ENCODE results near the gene TBCB.
"Not testable (repeated sequence)": the region's sequence is repeated elsewhere in the genome, so short reads cannot be mapped to it uniquely, and the experiment has no call there.

TBCB gene

DNA sequence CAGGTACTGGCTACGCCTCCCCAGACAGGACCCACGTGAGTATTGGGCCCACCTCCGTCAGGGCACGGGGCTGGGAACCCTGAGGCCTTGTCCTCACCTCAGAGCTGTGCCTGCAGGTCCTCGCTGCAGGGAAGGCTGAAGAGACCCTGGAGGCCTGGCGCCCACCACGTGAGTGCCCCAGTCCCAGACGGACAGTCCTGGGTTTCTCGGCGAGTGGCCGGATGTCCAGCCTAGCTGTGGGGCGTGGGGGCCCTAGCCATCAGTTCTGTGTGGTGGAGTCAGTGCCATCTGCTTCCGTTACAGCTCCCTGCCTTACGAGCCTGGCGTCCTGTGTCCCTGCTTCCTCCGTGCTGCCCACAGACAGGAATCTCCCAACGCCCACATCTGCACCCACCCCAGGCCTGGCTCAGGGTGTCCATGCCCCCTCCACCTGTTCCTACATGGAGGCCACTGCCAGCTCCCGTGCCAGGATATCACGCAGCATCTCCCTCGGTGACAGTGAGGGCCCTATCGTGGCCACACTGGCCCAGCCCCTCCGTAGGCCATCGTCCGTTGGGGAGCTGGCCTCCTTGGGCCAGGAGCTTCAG is 12.1 kb upstream of the TBCB start:
- DNase-seq = no peak

DNA sequence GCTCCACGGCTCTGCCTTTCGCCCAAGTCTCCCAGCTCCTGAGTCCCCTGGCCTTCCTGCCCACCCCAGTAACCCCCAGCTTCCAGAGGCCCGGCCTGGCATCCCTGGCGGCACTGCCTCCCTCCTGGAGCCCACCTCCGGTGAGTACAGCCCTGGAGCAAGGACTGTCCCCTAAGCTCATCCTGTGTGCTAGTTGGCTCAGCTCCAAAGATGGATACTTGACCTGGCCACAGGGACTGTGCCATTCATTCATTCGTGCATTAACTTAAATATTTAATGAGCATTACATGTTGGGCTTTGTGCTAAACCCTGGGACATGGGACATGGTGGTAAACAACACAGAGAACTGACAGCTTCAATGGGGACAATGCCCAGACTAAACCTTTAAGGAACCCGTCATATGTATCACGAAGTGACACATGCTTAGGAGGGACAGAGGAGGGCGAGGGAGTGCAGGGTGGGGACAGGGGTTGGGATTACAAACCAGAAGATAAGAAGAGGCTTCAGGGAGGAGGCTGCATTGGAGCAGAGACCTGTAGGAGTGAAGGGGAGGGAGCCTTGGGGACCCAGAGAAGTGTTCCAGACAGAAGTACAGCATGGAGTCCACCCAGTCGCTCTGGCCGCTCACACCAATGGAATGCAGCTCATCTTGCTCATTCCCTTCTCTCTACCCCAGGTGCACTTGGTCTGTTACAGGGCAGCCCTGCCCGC is 11.3 kb upstream of the TBCB start:
- DNase-seq = no peak

DNA sequence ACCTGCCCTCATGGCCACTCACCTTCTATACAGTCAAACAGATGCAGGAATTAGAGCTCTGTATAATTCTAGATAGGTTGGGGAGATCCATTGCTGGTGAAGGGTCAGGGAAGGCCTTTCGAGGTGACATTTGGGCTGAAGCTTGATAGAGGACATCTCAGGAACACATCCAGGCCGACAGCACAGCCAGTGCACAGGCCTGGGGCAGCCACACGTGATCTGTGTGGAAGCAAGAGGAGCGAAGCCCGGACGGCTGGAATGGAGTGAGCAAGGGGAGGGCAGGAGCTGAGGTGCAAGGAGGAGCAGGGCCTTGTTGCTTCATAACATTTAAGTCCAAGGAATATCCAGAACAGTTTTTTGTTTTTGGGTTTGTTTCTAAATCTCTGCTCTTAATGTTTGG is 8.8 kb upstream of the TBCB start:
- no peak for DNase-seq

DNA sequence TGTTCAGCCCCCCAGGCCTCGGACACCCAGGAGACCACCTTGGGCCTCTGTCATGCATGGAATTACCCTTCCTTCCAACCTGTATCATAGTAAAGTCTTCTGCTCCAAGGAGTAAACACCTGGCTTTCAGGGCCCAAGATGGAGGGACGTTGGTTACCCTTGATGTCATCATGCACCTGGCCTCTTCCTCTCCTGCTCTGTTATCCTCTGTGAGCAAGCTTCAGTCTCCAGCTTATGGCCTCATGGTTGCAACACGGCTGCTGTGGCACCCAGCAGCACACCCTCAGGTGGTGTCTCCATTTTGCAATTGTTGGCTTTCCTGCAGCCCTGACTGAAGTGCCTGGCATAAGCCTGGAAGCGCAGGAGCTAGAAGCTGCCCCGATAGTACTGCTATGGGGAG is 8.3 kb upstream of the TBCB start:
- no peak for DNase-seq

DNA sequence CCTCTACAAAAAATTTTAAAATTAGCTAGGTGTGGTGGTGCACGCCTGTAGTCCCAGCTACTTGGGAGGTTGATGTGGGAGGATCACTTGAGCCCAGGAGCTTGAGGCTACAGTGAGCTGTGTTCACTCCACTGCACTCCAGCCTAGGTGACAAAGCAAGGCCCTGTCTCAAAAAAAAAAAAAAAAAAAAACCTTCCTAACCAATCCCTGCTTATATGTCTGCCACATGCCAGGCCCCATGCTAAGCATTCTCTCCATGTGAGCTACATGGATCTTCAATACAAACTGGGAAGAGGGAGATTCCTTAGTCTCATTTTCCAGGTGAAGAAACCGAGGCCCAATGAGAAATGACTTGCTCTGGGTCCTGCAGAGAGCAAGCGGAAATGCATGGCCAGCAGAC is 6.6 kb upstream of the TBCB start:
- no peak for DNase-seq

DNA sequence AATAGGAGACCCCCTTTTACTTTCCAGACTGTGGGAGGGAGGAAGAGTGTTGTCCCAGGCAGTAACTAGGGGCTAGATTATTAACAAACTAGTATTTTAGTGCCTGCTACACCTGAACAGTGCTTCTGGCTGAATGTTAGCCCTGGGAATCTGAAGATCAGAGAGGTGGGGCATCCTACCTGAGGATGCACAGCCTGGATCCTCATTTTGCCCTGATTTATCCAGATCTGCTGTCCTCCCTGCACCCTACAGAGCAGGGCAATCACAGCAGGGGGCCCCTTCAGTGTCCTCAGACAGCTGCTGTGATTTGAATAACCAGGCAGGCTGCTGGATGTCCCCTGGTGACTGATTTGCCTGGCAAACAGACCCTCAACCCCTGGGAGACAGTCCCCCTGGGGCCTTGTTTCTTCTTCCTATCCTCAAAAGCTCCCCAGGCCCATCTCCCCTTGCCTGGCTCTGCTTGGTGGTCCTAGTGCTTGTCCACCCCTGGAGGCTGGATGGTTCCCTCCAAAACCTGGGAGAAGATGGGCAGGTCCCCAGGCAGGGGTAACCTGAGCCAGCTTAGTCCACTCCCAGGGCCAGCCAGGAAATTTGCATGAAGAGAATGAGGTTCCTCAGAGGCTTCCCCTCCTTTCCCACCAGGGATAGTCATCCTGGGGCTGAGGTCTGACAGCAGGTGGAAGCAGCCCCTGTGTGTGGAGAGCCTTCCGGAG is 4.6 kb upstream of the TBCB start, which contains the start of gene OVOL3:
Gene OVOL3, plus strand, starts transcription at position 657 of the 713 bp plus-strand sequence. CDS start 60 bp downstream, outside the sequence.
- no peak for DNase-seq

DNA sequence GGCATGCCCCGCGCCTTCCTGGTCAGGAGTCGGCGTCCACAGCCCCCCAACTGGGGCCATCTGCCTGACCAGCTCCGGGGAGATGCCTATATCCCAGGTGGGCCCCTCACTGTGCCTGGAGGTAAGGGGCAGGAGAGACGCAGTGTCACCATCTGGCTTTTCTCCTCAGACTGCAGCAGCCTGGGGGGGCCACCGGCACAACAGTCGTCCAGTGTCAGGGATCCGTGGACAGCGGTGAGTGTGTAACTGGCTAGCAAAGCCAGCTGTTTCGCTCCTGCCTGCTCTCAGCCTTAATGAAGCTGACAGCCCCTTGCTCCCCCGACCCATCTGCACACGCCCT is 4.1 kb upstream of the TBCB start:
- no peak for DNase-seq

DNA sequence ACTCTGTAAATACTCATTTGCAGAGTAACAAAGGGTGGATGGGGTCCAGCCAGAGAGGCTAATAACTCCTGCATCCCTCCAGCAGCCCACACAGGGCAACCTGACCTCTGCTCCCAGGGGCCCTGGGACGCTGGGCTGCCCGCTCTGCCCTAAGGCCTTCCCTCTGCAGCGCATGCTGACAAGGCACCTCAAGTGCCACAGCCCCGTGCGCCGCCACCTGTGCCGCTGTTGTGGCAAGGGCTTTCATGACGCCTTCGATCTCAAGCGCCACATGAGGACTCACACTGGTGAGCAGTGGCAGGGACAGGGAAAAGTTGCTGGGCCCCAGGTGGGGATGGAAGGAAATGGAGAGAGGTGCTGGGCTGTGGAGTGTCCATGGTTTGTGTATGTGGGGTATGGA is 2.6 kb upstream of the TBCB start:
- no peak for DNase-seq

DNA sequence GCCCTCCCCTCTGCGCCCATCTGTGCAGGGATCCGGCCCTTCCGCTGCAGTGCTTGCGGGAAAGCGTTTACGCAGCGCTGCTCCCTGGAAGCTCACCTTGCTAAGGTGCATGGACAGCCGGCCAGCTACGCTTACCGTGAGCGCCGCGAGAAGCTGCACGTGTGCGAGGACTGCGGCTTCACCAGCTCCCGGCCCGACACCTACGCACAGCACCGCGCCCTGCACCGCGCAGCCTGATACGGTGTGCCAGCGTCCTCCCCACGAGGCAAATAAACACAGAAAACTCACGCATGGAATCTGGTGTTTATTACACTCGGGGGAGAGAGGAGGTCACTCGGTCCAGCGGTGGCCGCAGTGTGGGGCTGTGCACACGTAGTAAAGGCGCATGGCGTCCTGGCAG is 1.8 kb upstream of the TBCB start:
- no peak for DNase-seq

DNA sequence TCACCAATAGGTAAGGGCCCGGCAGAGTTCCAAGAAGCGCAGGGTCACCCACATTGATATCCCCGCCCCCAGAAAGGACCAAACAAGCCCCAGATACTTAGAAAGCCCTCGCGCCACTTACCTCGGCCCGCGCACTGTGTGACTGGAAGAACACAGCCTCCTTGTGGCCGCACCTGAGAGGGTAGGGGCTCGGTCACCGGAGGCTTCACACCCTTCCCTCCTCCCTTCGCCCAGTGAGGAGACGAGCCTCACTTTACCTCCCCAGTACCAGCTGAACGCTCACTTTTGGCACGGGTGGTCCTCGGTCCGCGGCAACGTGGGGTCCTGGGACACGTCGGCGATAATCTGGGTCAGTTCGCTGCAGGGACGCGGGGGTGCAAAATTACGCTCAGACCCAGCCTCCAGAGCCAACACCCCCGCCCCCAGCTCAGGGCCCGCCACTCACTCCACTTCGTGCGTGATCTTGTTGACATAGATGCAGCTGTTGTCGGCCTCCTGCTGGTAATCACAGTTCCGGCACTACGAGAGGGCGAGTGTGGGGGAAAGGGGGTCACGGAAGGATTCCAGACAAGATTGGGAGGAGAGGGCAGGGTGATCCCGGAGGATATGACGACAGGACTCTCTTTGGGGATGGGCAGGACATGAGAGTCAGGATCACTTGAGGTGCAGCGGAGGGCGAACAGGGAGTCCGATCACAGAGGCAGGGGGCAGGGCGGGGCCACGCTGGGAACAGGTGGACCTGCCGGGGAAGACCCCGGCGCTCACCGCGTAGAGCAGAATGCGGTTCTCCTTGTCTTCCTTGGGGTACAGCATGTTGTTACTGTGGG is 1.2 kb upstream of the TBCB start:
- peak; percentile 22 for DNase-seq

DNA sequence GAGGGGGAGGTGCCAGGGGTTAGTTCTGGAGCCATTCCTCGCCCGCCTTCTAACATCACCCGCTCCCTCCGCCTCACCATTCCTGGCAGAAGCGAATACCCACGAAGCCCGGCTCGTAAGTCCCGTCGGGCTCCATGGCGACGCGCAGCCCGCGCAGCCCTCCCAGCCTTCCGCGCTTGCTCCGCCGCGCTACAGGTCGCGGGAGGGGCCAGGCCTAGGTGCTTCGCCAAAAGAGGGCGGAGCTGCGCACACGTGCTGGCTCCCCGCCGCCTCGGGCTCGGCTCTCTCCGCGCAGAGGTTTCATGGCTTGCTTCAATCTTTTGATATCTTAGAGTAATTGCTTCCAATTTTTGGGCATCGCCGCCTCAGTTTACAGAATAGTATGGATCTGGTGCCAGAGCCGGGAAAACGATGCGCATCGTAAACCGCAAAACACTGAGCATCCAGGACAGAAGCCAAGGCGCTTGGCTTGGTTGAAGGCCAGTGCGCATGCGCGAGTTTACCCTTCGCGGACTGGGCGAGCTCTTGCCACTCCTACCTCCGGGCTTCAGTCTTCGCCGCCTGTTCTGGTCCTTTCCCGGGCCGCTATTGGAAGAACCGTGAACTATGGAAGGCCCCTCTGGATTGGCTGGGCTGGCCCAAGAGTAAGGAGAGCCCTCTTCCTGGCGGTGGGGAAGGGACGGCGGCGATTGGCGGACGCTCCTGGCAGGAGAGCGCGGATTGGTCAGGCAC is 381 bp upstream of the TBCB start, which contains the start of gene POLR2I:
Gene POLR2I, minus strand, starts transcription at position 155 of the 732 bp plus-strand sequence. Its CDS starts 19 bp downstream, at position 136.
- DNase-seq = peak; percentile 100

DNA sequence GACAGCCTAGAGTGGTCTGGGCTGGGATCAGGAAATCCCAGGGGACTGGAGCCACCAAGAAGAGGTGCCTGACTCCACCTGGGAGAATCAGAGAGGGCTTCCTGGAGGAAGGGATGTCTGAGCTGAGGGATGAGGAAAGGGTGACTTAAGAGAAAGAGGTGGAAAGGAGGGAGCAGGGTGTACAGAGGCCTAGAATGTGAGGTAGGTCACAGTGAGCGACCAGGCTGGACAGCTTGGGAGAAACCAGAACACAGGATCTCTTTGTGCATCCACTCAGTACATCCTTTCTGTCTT is 1.0 kb downstream of the TBCB start:
- DNase-seq = no peak

DNA sequence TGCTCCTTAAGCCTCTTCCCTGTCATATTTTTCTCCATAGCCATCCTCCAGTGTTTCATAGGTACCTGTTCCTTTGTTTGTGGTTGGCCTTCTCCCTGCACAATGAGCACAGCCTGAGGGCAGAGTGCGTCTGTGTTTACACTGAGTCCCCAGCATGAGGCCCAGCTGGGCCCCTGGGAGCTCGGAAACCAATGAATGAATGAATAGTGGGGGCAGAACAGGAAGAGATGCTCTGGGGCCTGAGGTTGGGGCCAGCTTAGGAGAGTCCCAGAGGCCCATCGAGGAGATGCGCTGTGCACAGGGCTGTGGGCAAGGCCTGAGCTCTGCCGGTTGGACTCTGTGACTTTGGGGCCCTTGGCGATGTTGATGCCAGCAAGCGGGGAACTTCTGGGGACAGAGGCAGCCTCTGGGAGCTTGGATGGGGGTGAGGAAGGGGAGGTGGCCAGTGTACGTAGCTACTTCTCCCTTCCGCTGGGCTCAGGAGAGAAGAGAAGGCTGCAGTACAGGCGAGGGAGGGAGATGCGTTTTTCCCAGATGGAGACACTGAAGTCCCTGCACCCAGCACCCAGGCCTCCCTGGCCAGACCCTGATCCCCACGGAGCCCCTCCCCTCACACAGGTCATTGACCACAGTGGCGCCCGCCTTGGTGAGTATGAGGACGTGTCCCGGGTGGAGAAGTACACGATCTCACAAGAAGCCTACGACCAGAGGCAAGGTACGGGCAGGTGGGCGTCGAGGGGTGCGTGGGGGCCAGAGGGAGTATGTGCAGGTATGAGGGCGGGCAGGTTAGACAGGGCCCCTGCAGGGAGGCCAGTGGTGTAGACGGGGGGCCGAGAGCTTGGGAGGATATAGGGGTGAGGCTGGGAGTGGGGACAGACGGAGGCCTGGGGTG is 5.1 kb downstream of the TBCB start:
- DNase-seq = no peak

DNA sequence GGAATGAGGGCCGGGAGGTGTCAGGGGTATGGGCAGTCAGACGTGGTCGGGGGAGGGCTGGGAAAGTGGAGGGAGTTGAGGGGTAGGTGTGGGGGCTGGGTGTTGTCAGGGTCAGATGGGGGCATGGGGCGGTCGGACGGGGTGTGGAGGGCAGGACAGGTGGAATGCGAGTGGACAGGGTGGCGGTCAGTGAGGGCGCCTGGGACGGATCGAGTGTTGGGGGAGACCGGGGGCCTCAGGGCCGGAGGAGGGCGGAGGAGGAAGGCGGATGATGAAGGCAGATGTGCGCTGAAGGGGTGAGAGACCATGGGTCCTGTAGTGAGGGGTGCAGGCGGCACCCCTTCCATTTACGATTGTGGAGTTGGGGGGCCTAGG is 5.7 kb downstream of the TBCB start:
- DNase-seq = no peak

DNA sequence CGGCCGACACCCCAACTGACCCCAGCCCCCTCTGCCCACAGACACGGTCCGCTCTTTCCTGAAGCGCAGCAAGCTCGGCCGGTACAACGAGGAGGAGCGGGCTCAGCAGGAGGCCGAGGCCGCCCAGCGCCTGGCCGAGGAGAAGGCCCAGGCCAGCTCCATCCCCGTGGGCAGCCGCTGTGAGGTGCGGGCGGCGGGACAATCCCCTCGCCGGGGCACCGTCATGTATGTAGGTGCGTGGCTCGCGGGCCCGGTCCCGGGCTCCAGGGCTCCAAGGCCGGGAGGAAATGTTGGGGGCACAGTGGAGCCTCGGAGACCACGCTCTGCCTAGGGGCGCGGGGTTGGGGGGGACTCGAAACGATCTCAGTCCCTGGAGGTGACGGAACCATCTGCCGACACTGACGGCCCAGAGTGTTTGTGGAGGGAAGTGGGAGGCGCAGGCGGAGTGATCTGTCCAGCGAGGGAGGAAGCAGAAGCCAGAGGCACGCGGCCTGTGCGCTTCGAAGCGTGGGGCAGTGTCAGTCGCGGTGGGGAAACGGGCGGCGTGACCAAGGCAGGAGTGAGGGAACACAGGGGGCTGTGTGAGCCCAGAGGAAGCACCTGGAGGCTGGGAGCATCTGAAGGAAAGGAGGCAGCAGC is 6.3 kb downstream of the TBCB start:
- DNase-seq = no peak

DNA sequence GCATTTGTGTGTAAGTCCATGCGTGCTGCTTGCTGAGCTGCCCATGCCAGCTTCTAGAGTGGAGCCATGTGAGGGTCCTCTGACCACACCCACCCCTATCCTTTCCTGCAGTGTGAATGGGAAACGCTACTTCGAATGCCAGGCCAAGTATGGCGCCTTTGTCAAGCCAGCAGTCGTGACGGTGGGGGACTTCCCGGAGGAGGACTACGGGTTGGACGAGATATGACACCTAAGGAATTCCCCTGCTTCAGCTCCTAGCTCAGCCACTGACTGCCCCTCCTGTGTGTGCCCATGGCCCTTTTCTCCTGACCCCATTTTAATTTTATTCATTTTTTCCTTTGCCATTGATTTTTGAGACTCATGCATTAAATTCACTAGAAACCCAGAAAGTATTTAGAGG is 10.3 kb downstream of the TBCB start:
- DNase-seq = peak; percentile 27

DNA sequence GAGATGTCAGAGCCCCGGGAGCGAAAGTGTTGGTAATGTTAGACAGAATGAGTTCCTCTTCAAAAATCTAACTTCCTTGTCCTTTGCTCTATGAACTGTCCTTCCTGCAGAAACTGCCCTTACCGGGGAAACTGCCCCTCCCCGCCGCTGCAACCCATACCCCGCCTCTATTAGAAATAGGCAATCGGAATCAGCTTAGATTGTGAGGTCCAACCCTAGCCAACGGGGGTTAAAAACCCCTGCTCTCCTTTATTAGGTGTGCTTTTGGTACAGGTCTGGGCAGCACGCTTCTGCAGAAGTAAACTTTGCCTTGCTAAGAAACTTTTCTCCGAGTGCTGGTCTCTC is 13.1 kb downstream of the TBCB start:
- DNase-seq = no peak

DNA sequence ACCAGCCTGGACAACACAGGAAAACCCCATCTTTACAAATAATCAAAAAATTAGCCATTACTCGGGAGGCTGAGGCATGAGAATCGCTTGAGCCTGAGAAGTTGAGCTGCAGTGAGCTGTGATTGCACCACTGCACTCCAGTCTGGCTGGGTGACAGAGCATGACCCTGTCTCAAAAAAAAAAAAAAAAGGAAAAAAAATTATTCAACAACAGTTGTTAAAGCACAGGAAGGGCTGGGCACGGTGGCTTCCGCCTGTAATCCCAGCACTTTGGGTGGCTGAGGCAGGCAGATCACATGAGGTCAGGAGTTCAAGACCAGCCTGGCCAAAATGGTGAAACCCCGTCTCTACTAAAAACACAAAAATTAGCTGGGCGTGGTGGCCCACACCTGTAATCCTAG is 16.0 kb downstream of the TBCB start:
- not testable (repeated sequence) for DNase-seq

DNA sequence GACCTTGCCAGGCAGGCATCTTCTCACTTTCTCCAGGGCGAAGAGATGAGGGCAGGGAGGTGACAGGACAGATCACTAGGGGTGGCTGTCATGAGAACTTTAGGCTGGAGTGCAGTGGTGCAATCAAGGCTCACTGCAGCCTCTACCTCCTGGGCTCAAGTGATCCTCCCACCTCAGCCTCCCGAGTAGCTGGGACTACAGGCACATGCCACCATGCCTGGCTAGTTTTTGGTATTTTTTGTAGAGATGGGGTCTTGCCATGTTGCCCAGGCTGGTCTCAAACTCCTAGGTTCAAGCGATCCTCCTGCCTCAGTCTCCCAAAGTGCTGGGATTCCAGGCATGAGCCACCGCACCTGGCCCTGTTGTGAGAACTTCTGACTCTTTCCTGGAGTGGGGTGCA is 19.6 kb downstream of the TBCB start:
- not testable (repeated sequence) for DNase-seq

DNA sequence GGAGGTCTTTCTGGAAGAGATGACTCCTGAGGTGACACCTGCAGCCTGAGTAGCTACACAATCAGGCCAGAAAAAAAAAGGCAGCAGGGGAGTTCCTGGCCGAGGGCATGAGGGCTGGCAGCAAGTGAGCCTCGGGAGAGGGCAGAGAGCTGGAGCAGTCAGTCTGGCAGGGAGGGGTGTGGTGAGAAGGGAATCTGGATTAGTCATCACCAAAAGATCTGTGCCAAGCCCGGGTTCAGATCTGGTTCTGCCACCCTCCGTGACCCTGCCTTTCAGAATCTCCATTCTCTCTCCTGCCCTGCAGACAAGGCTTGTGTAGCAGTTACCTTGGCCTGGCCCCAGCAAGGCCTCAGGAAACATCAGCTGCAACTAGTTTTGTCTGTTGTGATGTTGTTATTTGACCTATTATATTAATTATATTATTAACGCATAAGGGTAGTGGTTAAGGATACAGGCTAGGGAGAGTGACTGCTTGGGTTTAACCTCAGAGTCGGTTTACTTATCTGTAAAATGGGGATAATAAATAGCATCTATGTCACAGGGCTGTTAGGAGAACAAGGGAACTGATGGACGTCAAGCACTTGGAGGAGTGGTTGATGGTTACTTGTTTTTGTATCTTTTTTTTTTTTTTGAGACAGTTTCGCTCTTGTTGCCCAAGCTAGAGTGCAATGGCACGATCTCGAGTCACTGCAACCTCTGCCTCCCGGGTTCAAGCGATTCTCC is 21.9 kb downstream of the TBCB start:
- DNase-seq = peak; percentile 41

DNA sequence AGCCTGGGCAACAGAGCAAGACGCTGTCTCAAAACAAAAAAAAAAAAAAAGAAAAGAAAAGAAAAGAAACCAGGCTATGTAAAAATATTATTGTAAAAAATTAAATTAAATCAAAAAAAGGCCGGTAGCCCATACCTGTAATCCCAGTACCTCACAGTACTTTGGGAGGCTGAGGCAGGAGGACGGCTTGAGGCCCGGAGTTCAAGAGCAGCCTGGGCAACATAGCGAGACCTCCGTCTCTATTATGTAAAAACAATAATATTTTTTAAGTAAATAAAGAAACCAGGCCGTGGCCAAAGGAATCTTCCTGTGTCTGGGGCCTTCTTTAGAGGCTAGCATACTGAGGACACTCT is 23.8 kb downstream of the TBCB start:
- DNase-seq = no peak
